ENCODE measurements around the gene TTC13. TPM values are rescaled to one million over a fixed set of nuclear protein-coding genes. Genes with fewer than 3 reads are reported as not detected.

Gene TTC13
- polyA plus RNA-seq, 1 experiment: 10.6 TPM

DNA sequence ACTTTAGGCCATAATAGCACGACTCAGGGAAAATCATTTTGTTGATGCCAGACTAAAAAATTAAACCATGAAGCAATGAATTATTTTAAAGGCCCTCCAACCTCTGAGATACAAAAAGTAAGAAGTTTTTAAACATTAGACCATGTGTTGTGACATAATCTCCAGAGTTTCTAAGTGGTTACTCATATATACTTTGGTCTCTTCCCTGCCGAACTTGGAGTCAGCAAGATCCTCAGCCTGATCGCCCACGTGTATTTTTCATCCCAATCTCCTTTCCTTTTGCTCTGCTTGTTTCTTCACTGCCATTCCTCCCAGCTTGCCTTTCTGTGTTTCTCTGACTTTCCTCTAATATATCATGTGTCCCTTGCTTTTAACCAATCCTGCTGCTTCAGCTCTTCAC is 4.0 kb upstream of the TTC13 start:
- CTCF ChIA-PET: no interaction called here
- peak overlapping the region; percentile 78 for H3K27ac ChIP-seq (ENCODE audit: low read depth, low read length)

DNA sequence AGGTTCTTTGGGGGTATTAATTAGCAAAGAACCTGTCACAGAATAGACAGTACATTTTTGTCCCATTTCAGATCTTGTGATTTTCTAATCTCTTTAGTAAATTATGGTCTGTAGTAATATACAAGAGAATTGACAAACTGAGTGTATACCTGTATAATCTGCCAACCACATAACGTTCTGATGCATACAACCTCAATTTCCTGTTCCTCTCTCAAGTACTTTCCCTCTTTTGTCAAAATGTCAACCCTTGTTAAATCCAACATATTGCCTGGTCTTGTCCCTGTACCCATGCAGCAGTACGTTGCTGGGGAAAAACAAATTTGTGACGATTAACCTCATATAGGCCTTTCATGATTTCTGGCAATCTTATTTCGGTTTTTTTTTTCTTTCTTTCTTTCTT is 1.3 kb upstream of the TTC13 start:
- CTCF ChIA-PET: interaction anchor here (1.2 kb wide), 1 partner anchor 121 kb away, joined by 3 read pairs; no protein-coding TSS in a partner anchor
- no peak overlapping the region for H3K27ac ChIP-seq (ENCODE audit: low read depth, low read length)
- H3K9me3 ChIP-seq (ENCODE audit: control insufficient read depth, insufficient read depth, low read length): no peaks in the 10 kb centered on the region
- TF ChIP-seq, protein P1, sequence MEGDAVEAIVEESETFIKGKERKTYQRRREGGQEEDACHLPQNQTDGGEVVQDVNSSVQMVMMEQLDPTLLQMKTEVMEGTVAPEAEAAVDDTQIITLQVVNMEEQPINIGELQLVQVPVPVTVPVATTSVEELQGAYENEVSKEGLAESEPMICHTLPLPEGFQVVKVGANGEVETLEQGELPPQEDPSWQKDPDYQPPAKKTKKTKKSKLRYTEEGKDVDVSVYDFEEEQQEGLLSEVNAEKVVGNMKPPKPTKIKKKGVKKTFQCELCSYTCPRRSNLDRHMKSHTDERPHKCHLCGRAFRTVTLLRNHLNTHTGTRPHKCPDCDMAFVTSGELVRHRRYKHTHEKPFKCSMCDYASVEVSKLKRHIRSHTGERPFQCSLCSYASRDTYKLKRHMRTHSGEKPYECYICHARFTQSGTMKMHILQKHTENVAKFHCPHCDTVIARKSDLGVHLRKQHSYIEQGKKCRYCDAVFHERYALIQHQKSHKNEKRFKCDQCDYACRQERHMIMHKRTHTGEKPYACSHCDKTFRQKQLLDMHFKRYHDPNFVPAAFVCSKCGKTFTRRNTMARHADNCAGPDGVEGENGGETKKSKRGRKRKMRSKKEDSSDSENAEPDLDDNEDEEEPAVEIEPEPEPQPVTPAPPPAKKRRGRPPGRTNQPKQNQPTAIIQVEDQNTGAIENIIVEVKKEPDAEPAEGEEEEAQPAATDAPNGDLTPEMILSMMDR (IDR thresholded peaks at IDR 0.05; ENCODE audit: low read depth, low read length): no peak
- DNase-seq (ENCODE audit: low read depth, low spot score): no peak
- H3K27me3 ChIP-seq (ENCODE audit: control insufficient read depth, insufficient read depth, low read length): no peaks in the 10 kb centered on the region
- H3K4me3 ChIP-seq (ENCODE audit: low read depth, low read length): no peak overlapping the region
- POLR2A ChIA-PET: no interaction called here

More for the DNA sequence above, 4.0 kb upstream of the TTC13 start:
- Histone ChIP-seq H3K4me3 (ENCODE audit: low read depth, low read length) (no peak overlapping the region), H3K27me3 (ENCODE audit: control insufficient read depth, insufficient read depth, low read length) (no peaks in the 10 kb centered on the region), H3K9me3 (ENCODE audit: control insufficient read depth, insufficient read depth, low read length) (no peaks in the 10 kb centered on the region)
- TF ChIP-seq, protein P1 (IDR thresholded peaks at IDR 0.05; ENCODE audit: low read depth, low read length): no peak
- POLR2A ChIA-PET: no interaction called here
- DNase-seq (ENCODE audit: low read depth, low spot score): peak; percentile 77

DNA sequence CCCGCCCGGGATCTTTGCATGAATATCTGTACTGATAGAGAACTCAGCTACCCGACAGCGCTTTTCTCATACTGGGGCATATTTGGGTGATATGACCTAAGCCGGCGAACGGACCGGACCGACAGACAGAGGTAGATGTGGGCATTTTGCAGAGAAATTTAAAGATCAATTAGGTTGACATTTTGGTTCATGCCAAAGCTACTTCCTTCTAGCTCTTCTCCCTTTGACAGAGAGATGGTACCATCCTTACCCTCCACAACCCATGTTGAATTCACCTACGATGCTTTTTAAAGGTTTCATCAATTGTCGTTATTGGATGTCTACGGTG is 692 bp upstream of the TTC13 start:
- no peak for DNase-seq (ENCODE audit: low read depth, low spot score)
- TF ChIP-seq, protein P1 (IDR thresholded peaks at IDR 0.05; ENCODE audit: low read depth, low read length): no peak
- ChIA-PET CTCF (interaction anchor here (0.8 to 1.2 kb wide), 2 partner anchors 120 to 183 kb away, joined by 3 read pairs; no protein-coding TSS in a partner anchor), POLR2A (interaction anchor here (0.7 kb wide), 1 partner anchor 9 kb away, joined by 3 read pairs; no protein-coding TSS in a partner anchor)
- Histone ChIP-seq H3K4me3 (ENCODE audit: low read depth, low read length) (peak overlapping the region; percentile 94), H3K27ac (ENCODE audit: low read depth, low read length) (no peak overlapping the region), H3K27me3 (ENCODE audit: control insufficient read depth, insufficient read depth, low read length) (no peaks in the 10 kb centered on the region), H3K9me3 (ENCODE audit: control insufficient read depth, insufficient read depth, low read length) (no peaks in the 10 kb centered on the region)

DNA sequence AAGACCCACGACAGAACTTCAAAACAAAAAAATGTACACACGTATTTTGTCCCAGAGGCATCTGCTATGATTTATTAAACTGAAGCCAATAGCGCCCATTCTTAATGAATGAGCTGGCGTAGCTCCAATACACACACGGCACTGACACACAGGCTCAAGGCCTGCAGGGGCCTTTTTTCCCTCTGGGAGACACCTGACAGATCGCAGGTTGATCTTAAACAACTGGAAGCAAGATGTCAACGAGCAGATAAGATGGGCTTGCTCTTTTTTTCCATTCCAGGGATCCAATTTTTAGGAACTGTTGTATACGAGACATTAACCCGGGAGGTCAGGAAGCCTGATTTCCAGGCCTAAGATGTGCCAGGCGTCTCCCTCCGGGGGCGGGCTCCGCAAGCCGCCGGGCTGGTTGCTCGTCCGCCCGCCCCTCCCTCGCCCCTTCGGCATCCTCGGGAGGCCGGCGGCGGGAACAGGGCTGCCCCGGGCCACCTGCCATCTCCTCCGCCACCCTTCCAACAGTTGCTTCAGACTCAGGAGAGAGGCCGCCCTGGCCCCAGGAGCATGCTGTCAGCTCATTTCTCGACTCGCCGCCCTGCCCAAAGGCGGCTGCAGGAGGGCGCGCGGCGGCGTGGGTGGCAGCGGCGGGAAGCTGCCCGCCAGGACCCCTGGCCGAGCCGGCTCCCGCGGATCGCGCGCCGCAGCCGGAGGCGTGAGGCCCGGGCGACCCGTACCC is 735 bp downstream of the TTC13 start:
- Histone ChIP-seq H3K4me3 (ENCODE audit: low read depth, low read length) (peak overlapping the region; percentile 94), H3K27ac (ENCODE audit: low read depth, low read length) (no peak overlapping the region), H3K9me3 (ENCODE audit: control insufficient read depth, insufficient read depth, low read length) (no peaks in the 10 kb centered on the region), H3K27me3 (ENCODE audit: control insufficient read depth, insufficient read depth, low read length) (no peaks in the 10 kb centered on the region)
- TF ChIP-seq, protein P1 (IDR thresholded peaks at IDR 0.05; ENCODE audit: low read depth, low read length): no peak
- no peak for DNase-seq (ENCODE audit: low read depth, low spot score)
- POLR2A ChIA-PET: interaction anchor here (0.9 to 1.0 kb wide), 2 partner anchors 187 to 360 kb away, joined by 3 read pairs; partner anchors contain the start of genes EXOC8 and SPRTN
- CTCF ChIA-PET: interaction anchor here (0.7 kb wide), 1 partner anchor 336 kb away, joined by 3 read pairs; no protein-coding TSS in a partner anchor

Measured in AG04450 (cell line).